Tongue (tissue), 2 donors: ENCODE measurements around the gene ZFP1. TPM values are rescaled to one million over a fixed set of nuclear protein-coding genes. Genes with fewer than 3 reads are reported as not detected.
"Not testable (repeated sequence)": the region's sequence is repeated elsewhere in the genome, so short reads cannot be mapped to it uniquely, and the experiment has no call there.

Source experiments
- DNase-seq: peaks from one replicate; pipeline ENCODE4 v3.0.0-alpha.2; 2015
- total RNA-seq: library from RNA; depleted of rRNA; stranded (reverse); fragments of >200 nt; gene quantifications from one replicate; pipeline ENCODE4 v1.2.3, GENCODE V29; 2014

Gene ZFP1
- total RNA-seq, 1 donor from 2014 or later, result 14.3 TPM

GRCh38 chr16:75204905-75205304, 56.6 kb downstream of the ZFP1 start:
- DNase-seq, result not testable (repeated sequence)

GRCh38 chr16:75205438-75205837, 57.1 kb downstream of the ZFP1 start:
- not testable (repeated sequence) for DNase-seq

GRCh38 chr16:75205961-75206748, 57.8 kb downstream of the ZFP1 start:
- not testable (repeated sequence) for DNase-seq

GRCh38 chr16:75206749-75207451, 58.6 kb downstream of the ZFP1 start, which contains the start of gene CTRB2:
Gene CTRB2, minus strand, starts transcription at chr16:75207161. Its CDS starts 20 bp downstream, at chr16:75207141.
- DNase-seq, result no peak

DNA sequence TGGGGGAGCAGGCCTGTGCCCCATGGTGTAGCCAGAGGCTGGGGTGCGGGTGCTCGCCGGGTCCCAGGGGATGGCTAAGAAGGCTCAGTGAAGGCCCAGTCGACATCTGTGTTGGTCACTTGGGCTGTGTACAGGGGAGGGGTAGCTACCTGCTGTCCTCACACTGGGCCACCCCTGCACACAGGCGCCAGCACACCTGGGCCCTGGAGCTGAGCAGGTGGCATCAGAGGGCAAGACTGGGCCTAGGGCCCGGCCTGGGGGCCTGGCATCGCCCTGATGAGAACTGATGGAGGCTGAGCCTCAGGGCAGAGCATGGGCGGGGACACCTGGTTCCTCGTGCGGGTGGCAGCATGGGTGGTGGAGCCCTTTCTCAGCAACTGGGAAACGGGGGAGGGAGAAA, 59.5 kb downstream of the ZFP1 start:
- no peak for DNase-seq

GRCh38 chr16:75208242-75208825, 60.0 kb downstream of the ZFP1 start:
- no peak for DNase-seq

GRCh38 chr16:75208861-75209505, 60.7 kb downstream of the ZFP1 start:
- no peak for DNase-seq

GRCh38 chr16:75209514-75209913, 61.2 kb downstream of the ZFP1 start:
- not testable (repeated sequence) for DNase-seq

DNA sequence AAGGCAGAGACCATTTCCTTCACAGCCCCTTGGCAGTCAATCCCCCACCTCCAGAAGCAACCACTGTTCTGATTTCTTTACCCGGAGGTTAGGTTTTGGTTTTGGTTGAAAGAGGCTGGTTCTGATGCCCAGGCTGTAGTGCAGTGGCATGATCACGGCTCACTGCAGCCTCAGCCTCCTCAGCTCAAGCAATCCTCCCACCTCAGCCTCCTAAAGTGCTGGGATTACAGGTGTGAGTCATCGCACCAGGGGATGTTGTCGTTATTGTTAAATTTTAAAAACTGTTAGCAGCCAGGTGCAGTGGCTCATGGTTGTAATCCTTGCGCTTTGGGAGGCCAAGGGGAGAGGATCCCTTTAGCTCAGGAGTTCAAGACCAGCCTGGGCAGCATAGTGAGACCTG, 61.6 kb downstream of the ZFP1 start:
- no peak for DNase-seq

- DNase-seq, result not testable (repeated sequence)
Observed at GRCh38 chr16:75211286-75211685, 63.0 kb downstream of the ZFP1 start.

DNA sequence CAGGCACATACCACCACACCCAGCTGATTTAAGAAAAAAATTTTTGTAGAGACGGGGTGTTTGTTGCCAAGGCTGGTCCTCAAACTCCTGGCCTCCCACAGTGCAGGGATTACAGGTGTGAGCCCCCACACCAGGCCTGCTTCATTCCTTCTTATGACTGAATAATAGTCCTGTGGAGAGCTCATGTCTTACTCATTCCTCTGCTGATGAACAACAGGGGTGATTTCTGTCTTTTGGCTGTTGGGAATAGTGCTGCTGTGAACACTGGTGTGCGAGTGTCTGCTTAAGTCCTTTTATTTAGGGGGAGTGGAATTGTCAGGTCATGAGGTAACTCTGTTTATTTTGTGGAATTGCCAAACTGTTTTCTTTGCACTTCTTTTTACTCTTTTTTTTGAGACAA, 67.8 kb downstream of the ZFP1 start:
- no peak for DNase-seq

GRCh38 chr16:75216576-75216975, 68.3 kb downstream of the ZFP1 start:
- DNase-seq, result no peak

GRCh38 chr16:75217389-75217851, 69.1 kb downstream of the ZFP1 start:
- no peak for DNase-seq

- DNase-seq, result no peak
Observed at GRCh38 chr16:75218256-75219076, 70.1 kb downstream of the ZFP1 start, which contains the start of gene CTRB1. Gene CTRB1, plus strand, starts transcription at chr16:75218988. Its CDS starts 20 bp downstream, at chr16:75219008.

- DNase-seq, result no peak
Observed at GRCh38 chr16:75219088-75219487, 70.8 kb downstream of the ZFP1 start.

DNA sequence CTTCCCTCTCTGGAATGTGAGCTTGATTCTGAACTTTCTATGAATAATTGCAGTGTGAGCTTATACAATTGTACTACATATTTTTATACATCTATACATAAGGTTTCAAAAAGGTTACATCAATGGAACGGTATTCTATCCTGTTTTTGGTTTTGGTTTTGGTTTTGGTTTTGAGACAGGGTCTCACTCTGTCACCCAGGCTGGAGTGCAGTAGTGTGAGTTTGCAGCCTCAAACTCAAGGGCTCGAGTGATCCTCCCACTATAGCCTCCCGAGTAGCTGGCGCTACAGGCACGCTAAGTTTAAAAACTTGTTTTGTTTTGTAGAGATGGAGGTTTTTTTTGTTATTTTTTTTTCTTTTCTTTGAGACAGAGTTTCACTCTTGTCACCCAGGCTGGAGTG, 71.5 kb downstream of the ZFP1 start:
- no peak for DNase-seq

Other genes with a start within 250 kb of the ZFP1 start
- gene WDR59, start 163.4 kb upstream of the ZFP1 start, total RNA-seq, result 36.6 TPM
- 31.3 TPM for gene ZNRF1, start 149.5 kb upstream of the ZFP1 start, total RNA-seq
- 16.8 TPM for gene LDHD, start 31.7 kb upstream of the ZFP1 start, total RNA-seq
- gene CTRB2, start 58.6 kb downstream of the ZFP1 start, total RNA-seq, result not detected
- gene CTRB1, start 70.5 kb downstream of the ZFP1 start, total RNA-seq, result 1.0 TPM
- 54.8 TPM for gene BCAR1, start 103.1 kb downstream of the ZFP1 start, total RNA-seq